Hematopoietic multipotent progenitor cell (in vitro differentiated cells): ENCODE results near the gene PIK3IP1. TPM values are rescaled to one million over a fixed set of nuclear protein-coding genes. Genes with fewer than 3 reads are reported as not detected.

Experiments used
- small RNA-seq: library from RNA; depleted of rRNA; stranded (forward); fragments of <200 nt; gene quantifications from one replicate; pipeline ENCODE3, GENCODE V24; 2012
- total RNA-seq: library from RNA; depleted of rRNA; stranded (reverse); fragments of >200 nt; gene quantifications from one replicate; pipeline ENCODE4 v1.2.3, GENCODE V29; 2012

Gene PIK3IP1
- total RNA-seq, 1 donor: 67.9 TPM

Small RNA genes within 50 kb of the gene (small RNA-seq; reads per million reads assigned to genes)
- gene RNA5SP496: not detected

Other genes with a start within 250 kb of the PIK3IP1 start
- 6.2 TPM for gene SMTN, start 211.2 kb downstream of the PIK3IP1 start, total RNA-seq
- gene SELENOM, start 184.9 kb downstream of the PIK3IP1 start, total RNA-seq: 5.1 TPM
- gene INPP5J, start 169.5 kb downstream of the PIK3IP1 start, total RNA-seq: 1.6 TPM
- under 0.01 TPM for gene PLA2G3, start 152.0 kb downstream of the PIK3IP1 start, total RNA-seq
- 14.8 TPM for gene RNF185, start 132.3 kb downstream of the PIK3IP1 start, total RNA-seq
- 55.7 TPM for gene LIMK2, start 80.2 kb downstream of the PIK3IP1 start, total RNA-seq
- 72.2 TPM for gene PATZ1, start 53.9 kb upstream of the PIK3IP1 start, total RNA-seq
- 41.7 TPM for gene DRG1, start 107.1 kb upstream of the PIK3IP1 start, total RNA-seq
- 20.2 TPM for gene EIF4ENIF1, start 197.4 kb upstream of the PIK3IP1 start, total RNA-seq
- 33.4 TPM for gene SFI1, start 204.0 kb upstream of the PIK3IP1 start, total RNA-seq